ENCODE results near the gene SGMS1. TPM values are rescaled to one million over a fixed set of nuclear protein-coding genes. Genes with fewer than 3 reads are reported as not detected.

SGMS1 gene
- polyA plus RNA-seq, 1 of the 3 experiments (the other 2 are of a cell fraction), result 6.3 TPM

DNA sequence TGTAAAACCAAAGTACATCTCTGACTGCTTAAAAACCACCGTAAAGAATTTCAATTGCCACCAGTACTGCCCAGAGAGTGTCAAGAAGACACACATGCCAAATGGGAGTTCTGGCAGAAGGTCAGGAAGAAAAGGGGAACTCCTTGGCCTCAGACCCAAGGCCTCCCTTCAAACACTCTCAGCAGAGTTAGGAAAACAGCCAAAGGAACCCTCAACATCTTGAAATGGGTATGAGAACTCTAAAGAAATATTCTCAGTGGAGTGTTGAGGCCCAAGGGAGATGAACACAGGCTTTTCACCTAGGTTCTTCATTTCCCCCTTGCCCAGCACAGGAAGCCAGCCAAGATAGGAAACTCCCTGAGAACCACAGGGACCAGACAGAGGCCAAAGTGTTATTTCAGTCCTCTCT, 276.4 kb downstream of the SGMS1 start:
- no peak overlapping the region for H2AFZ ChIP-seq (ENCODE audit: low read depth)
- no peak overlapping the region for H3K4me2 ChIP-seq
- 94% methylated on average over 1 of the region's 1 CpG for WGBS (ENCODE audit: low lambda C conversion rate)
- no peaks in the 10 kb centered on the region for H4K20me1 ChIP-seq (ENCODE audit: insufficient read depth)
- no peaks in the 10 kb centered on the region for H3K9me3 ChIP-seq
- no peak for DNase-seq
- ChIA-PET CTCF (no interaction called here), POLR2A (no interaction called here)
- peaks cover 9 to 14% of the 10 kb centered on the region in 2 experiments for H3K36me3 ChIP-seq (replicated peaks in 1 of 2; ENCODE audit: control insufficient read depth in 1 of 2, insufficient read depth in 2 of 2, low read length in 1 of 2)
- H3K9ac ChIP-seq, result no peak overlapping the region
- H3K27me3 ChIP-seq (ENCODE audit: insufficient read depth), result no peaks in the 10 kb centered on the region
- H3K4me1 ChIP-seq (ENCODE audit: control insufficient read depth in 1 of 2, insufficient read depth in 2 of 2, low read depth in 1 of 2, low read length in 1 of 2), result no peaks in the 10 kb centered on the region
- no peaks in the 10 kb centered on the region for H3F3A ChIP-seq (replicated peaks; ENCODE audit: insufficient read depth)
- TF ChIP-seq, protein P1, sequence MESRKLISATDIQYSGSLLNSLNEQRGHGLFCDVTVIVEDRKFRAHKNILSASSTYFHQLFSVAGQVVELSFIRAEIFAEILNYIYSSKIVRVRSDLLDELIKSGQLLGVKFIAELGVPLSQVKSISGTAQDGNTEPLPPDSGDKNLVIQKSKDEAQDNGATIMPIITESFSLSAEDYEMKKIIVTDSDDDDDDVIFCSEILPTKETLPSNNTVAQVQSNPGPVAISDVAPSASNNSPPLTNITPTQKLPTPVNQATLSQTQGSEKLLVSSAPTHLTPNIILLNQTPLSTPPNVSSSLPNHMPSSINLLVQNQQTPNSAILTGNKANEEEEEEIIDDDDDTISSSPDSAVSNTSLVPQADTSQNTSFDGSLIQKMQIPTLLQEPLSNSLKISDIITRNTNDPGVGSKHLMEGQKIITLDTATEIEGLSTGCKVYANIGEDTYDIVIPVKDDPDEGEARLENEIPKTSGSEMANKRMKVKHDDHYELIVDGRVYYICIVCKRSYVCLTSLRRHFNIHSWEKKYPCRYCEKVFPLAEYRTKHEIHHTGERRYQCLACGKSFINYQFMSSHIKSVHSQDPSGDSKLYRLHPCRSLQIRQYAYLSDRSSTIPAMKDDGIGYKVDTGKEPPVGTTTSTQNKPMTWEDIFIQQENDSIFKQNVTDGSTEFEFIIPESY (IDR thresholded peaks at IDR 0.05; ENCODE audit: borderline replicate concordance, low read depth), result no peak
- TF ChIP-seq RAD21 (IDR thresholded peaks at IDR 0.05; ENCODE audit: low read length), result no peak
- TF ChIP-seq MEF2A (IDR thresholded peaks at IDR 0.05; ENCODE audit: borderline replicate concordance, low read depth), result no peak
- TF ChIP-seq TAF1 (IDR thresholded peaks at IDR 0.05; ENCODE audit: borderline replicate concordance, low read depth, low read length), result no peak
- TF ChIP-seq TCF12 (IDR thresholded peaks at IDR 0.05), result no peak
- TF ChIP-seq, protein P2, sequence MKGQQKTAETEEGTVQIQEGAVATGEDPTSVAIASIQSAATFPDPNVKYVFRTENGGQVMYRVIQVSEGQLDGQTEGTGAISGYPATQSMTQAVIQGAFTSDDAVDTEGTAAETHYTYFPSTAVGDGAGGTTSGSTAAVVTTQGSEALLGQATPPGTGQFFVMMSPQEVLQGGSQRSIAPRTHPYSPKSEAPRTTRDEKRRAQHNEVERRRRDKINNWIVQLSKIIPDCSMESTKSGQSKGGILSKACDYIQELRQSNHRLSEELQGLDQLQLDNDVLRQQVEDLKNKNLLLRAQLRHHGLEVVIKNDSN (IDR thresholded peaks at IDR 0.05; ENCODE audit: borderline replicate concordance, low read depth), result no peak
- no peak for TF ChIP-seq SMC3 (IDR thresholded peaks at IDR 0.05; ENCODE audit: low read depth, low read length)
- TF ChIP-seq MXI1 (IDR thresholded peaks at IDR 0.05; ENCODE audit: low read depth, low read length), result no peak
- TF ChIP-seq EP300 (IDR thresholded peaks at IDR 0.05; ENCODE audit: borderline replicate concordance in 1 of 2, low read depth in 1 of 2, low read length in 1 of 2), result no peak
- no peak for TF ChIP-seq CHD2 (IDR thresholded peaks at IDR 0.05; ENCODE audit: low read length, partially characterized antibody)
- TF ChIP-seq, protein P3, sequence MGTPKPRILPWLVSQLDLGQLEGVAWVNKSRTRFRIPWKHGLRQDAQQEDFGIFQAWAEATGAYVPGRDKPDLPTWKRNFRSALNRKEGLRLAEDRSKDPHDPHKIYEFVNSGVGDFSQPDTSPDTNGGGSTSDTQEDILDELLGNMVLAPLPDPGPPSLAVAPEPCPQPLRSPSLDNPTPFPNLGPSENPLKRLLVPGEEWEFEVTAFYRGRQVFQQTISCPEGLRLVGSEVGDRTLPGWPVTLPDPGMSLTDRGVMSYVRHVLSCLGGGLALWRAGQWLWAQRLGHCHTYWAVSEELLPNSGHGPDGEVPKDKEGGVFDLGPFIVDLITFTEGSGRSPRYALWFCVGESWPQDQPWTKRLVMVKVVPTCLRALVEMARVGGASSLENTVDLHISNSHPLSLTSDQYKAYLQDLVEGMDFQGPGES (IDR thresholded peaks at IDR 0.05; ENCODE audit: low read depth, low read length), result no peak
- no peak for TF ChIP-seq JUND (IDR thresholded peaks at IDR 0.05)
- TF ChIP-seq, protein P4, sequence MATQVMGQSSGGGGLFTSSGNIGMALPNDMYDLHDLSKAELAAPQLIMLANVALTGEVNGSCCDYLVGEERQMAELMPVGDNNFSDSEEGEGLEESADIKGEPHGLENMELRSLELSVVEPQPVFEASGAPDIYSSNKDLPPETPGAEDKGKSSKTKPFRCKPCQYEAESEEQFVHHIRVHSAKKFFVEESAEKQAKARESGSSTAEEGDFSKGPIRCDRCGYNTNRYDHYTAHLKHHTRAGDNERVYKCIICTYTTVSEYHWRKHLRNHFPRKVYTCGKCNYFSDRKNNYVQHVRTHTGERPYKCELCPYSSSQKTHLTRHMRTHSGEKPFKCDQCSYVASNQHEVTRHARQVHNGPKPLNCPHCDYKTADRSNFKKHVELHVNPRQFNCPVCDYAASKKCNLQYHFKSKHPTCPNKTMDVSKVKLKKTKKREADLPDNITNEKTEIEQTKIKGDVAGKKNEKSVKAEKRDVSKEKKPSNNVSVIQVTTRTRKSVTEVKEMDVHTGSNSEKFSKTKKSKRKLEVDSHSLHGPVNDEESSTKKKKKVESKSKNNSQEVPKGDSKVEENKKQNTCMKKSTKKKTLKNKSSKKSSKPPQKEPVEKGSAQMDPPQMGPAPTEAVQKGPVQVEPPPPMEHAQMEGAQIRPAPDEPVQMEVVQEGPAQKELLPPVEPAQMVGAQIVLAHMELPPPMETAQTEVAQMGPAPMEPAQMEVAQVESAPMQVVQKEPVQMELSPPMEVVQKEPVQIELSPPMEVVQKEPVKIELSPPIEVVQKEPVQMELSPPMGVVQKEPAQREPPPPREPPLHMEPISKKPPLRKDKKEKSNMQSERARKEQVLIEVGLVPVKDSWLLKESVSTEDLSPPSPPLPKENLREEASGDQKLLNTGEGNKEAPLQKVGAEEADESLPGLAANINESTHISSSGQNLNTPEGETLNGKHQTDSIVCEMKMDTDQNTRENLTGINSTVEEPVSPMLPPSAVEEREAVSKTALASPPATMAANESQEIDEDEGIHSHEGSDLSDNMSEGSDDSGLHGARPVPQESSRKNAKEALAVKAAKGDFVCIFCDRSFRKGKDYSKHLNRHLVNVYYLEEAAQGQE (IDR thresholded peaks at IDR 0.05; ENCODE audit: low read depth, low read length), result no peak
- TF ChIP-seq RFX5 (IDR thresholded peaks at IDR 0.05; ENCODE audit: low read length), result no peak
- no peak overlapping the region for H3K4me3 ChIP-seq (ENCODE audit: low read depth in 2 of 2, low read length in 1 of 2)
- no peaks in the 10 kb centered on the region for H3K9me2 ChIP-seq
- H3K79me2 ChIP-seq (ENCODE audit: insufficient read depth), result peaks cover 22% of the 10 kb centered on the region
- no peak overlapping the region for H3K27ac ChIP-seq (ENCODE audit: low read depth in 2 of 2, low read length in 1 of 2)
